Endothelial cell of umbilical vein (primary cell): ENCODE results near the gene SLC25A5. TPM values are rescaled to one million over a fixed set of nuclear protein-coding genes. Genes with fewer than 3 reads are reported as not detected.

Experiments used
- BruUV-seq: library from RNA; stranded (reverse); fragments of 400-500 nt; replicated peaks from 2 replicates; lab custom pipeline; 2021; lab: Mats Ljungman, UMichigan
- CTCF ChIA-PET: fragments of 300-600, 350-600 bp; sonication (Branson Sonifier 250); formaldehyde crosslinking; loops from one replicate; lab custom pipeline; 2021; ENCODE audit warnings: antibody characterized with exemption, inconsistent platforms; lab: Charles Lee
- POLR2A ChIA-PET: fragments of 300-600, 350-600 bp; sonication (Branson Sonifier 250); formaldehyde crosslinking; loops from one replicate; lab custom pipeline; 2021; ENCODE audit warnings: antibody characterized with exemption, inconsistent platforms; lab: Charles Lee
- DNase-seq: peaks from one replicate; pipeline ENCODE4 v3.0.0-alpha.2; 2011; ENCODE audit warnings: low read depth, low spot score
- FAIRE-seq: peaks from 2 replicates; lab custom pipeline; 2011; peaks lifted over from hg19 to GRCh38; lab: Jason Lieb, UNC
- H2AFZ ChIP-seq: 2 replicates; pipeline ENCODE4 v1.6.0; 2012; ENCODE audit warnings: low read depth, low read length, control low read depth, inconsistent platforms
- H3K27ac ChIP-seq: 2 replicates; pipeline ENCODE4 v1.5.1; 2011; ENCODE audit warnings: low read depth, mild to moderate bottlenecking, control low read depth, low read length, moderate library complexity; ENCODE audit not compliant: insufficient read depth
- H3K27me3 ChIP-seq, 2 experiments: 2 replicates each; pipeline versions ENCODE4 v1.6.0 to v1.6.1; 2011; ENCODE audit warnings: low read length in 2 of 2, mixed read lengths in 1 of 2; ENCODE audit not compliant: control insufficient read depth in 2 of 2, insufficient read depth in 2 of 2
- H3K36me3 ChIP-seq, 2 experiments: 2 replicates in 1 of 2; 3 replicates in 1 of 2; pipeline ENCODE4 v1.5.1; 2011; ENCODE audit warnings: low read length in 2 of 2, mild to moderate bottlenecking in 1 of 2, moderate library complexity in 1 of 2; ENCODE audit not compliant: control insufficient read depth in 2 of 2, insufficient read depth in 2 of 2; ENCODE audit errors: extremely low read depth in 1 of 2
- H3K4me1 ChIP-seq: 3 replicates; pipeline ENCODE4 v1.5.1; 2011; ENCODE audit warnings: mild to moderate bottlenecking, low read length; ENCODE audit not compliant: control insufficient read depth, insufficient read depth; ENCODE audit errors: extremely low read depth
- H3K4me2 ChIP-seq: 2 replicates; pipeline ENCODE4 v1.6.1; 2011; ENCODE audit warnings: low read length, control low read depth, mixed read lengths; ENCODE audit not compliant: insufficient read depth
- H3K4me3 ChIP-seq, 3 experiments: fragments of 200-600 bp in 1 of 3; sonication (generic), shearing (Covaris generic) in 1 of 3; replicated peaks in 1 of 3; 2 replicates each; pipeline ENCODE4 v1.5.1; 2011 to 2016; ENCODE audit warnings: control low read depth in 3 of 3, low read length in 3 of 3, mild to moderate bottlenecking in 2 of 3, inconsistent platforms in 1 of 3, low read depth in 1 of 3, moderate library complexity in 1 of 3; ENCODE audit not compliant: insufficient read depth in 1 of 3
- H3K79me2 ChIP-seq: 2 replicates; pipeline ENCODE4 v1.6.0; 2012; ENCODE audit warnings: low read length, inconsistent platforms; ENCODE audit not compliant: control insufficient read depth, insufficient read depth
- H3K9ac ChIP-seq: replicated peaks from 2 replicates; pipeline ENCODE3; 2011; ENCODE audit warnings: low read length, control low read depth; ENCODE audit not compliant: insufficient read depth; ENCODE audit errors: extremely low read depth
- H3K9me1 ChIP-seq: replicated peaks from 3 replicates; pipeline ENCODE4 v1.6.0; 2011; ENCODE audit warnings: mild to moderate bottlenecking, low read length; ENCODE audit not compliant: control insufficient read depth, insufficient read depth; ENCODE audit errors: extremely low read depth
- H3K9me3 ChIP-seq: replicated peaks from 2 replicates; pipeline ENCODE4 v1.5.1; 2012; ENCODE audit warnings: low read length, inconsistent platforms; ENCODE audit not compliant: control insufficient read depth, insufficient read depth
- H4K20me1 ChIP-seq: replicated peaks from 2 replicates; pipeline ENCODE3; 2011; ENCODE audit warnings: mild to moderate bottlenecking, low read length; ENCODE audit not compliant: control insufficient read depth, insufficient read depth; ENCODE audit errors: extremely low read depth
- CTCF ChIP-seq, 2 donors: IDR thresholded peaks; 1 replicate in 1 of 2; 2 replicates in 1 of 2; pipeline ENCODE4 v1.5.1; 2011; ENCODE audit warnings: low read length in 2 of 2, mild to moderate bottlenecking in 2 of 2, moderate library complexity in 2 of 2, control low read depth in 1 of 2, inconsistent platforms in 1 of 2, low read depth in 1 of 2; ENCODE audit not compliant: insufficient read depth in 1 of 2; ENCODE audit errors: extremely low read depth in 1 of 2
- EZH2 ChIP-seq: IDR thresholded peaks from 2 replicates; pipeline ENCODE4 v1.6.1; 2012; ENCODE audit warnings: borderline replicate concordance, low read depth, mild to moderate bottlenecking, moderate library complexity, low read length, inconsistent platforms; ENCODE audit not compliant: severe bottlenecking
- FOS ChIP-seq: IDR thresholded peaks from 2 replicates; pipeline ENCODE4 v1.6.1; 2011; ENCODE audit warnings: mild to moderate bottlenecking, low read length, moderate library complexity, borderline replicate concordance; ENCODE audit not compliant: insufficient read depth
- GATA2 ChIP-seq: IDR thresholded peaks from 2 replicates; pipeline ENCODE4 v1.7.0; 2011; ENCODE audit warnings: low read depth, mild to moderate bottlenecking, moderate library complexity, mixed read lengths, low read length; ENCODE audit not compliant: insufficient read length, insufficient read depth
- JUN ChIP-seq: IDR thresholded peaks from 2 replicates; pipeline ENCODE4 v1.6.1; 2011; ENCODE audit warnings: borderline replicate concordance, low read depth; ENCODE audit not compliant: insufficient read length, insufficient read depth
- MAX ChIP-seq: IDR thresholded peaks from 2 replicates; pipeline ENCODE4 v1.6.1; 2011; ENCODE audit not compliant: insufficient read depth, insufficient read length
- MYC ChIP-seq: IDR thresholded peaks from one replicate; pipeline ENCODE4 v1.6.1; 2011; ENCODE audit warnings: mild to moderate bottlenecking, low read depth, low read length
- POLR2A ChIP-seq: IDR thresholded peaks from 2 replicates; pipeline ENCODE4 v1.6.1; 2012; ENCODE audit warnings: low read depth, mild to moderate bottlenecking, control low read depth, low read length
- POLR2AphosphoS5 ChIP-seq: IDR thresholded peaks from 2 replicates; pipeline ENCODE4 v1.6.1; 2012; ENCODE audit warnings: low read depth, mild to moderate bottlenecking, control low read depth, low read length, moderate library complexity; ENCODE audit not compliant: insufficient read depth
- dilution Hi-C: fragments of 300-500 bp; cut with MboI; formaldehyde crosslinking; loops from one replicate; pipeline ENCODE4 v1.15.0; 2019; ENCODE audit warnings: low sequenced_read_pairs; ENCODE audit not compliant: extremely low pct_ligation_motif_present
- intact Hi-C: fragments of 100-400 bp; cut with micrococcal nuclease; formaldehyde crosslinking; loops from one replicate; pipeline ENCODE4 v1.10.0; 2022
- polyA plus RNA-seq, 4 experiments: library from polyadenylated mRNA; depleted of rRNA in 3 of 4; stranded (reverse) in 3 of 4; unstranded in 1 of 4; fragments of >200 nt; gene quantifications; 2 replicates each; pipeline versions ENCODE4 v1.2.1 to v1.2.3, GENCODE V29; 2011 to 2012; ENCODE audit warnings: missing spikeins in 1 of 4
- total RNA-seq: library from RNA; stranded (reverse); gene quantifications from 2 replicates; pipeline ENCODE4 v1.2.3, GENCODE V29; 2021

Gene SLC25A5
- total and polyA plus RNA-seq, 2 donors (not counting 3 experiments of a cell fraction or from before 2014, with no cell fraction given), result 379 to 651 TPM

- Histone ChIP-seq H2AFZ (no peak overlapping the region), H3K27me3 (no peaks in the 10 kb centered on the region), H3K4me2 (no peak overlapping the region), H3K27ac (no peak overlapping the region), H3K9ac (no peak overlapping the region), H3K9me1 (no peaks in the 10 kb centered on the region), H3K9me3 (no peaks in the 10 kb centered on the region), H3K4me1 (peaks cover 14% of the 10 kb centered on the region), H3K79me2 (no peaks in the 10 kb centered on the region), H3K4me3 (no peak overlapping the region), H3K36me3 (no peaks in the 10 kb centered on the region), H4K20me1 (no peaks in the 10 kb centered on the region)
- BruUV-seq, result no TSS peak
- TF ChIP-seq FOS, result no peak
- no peak for TF ChIP-seq GATA2
- no peak for TF ChIP-seq JUN
- TF ChIP-seq EZH2, result no peak
- no peak for TF ChIP-seq MAX
- no peak for TF ChIP-seq POLR2A
- no peak for TF ChIP-seq MYC
- TF ChIP-seq POLR2AphosphoS5, result no peak
- TF ChIP-seq CTCF (IDR thresholded peaks at IDR 0.05; ENCODE audit: extremely low read depth in 1 of 2, insufficient read depth in 1 of 2, low read depth in 1 of 2, low read length in 2 of 2), result no peak
- dilution Hi-C loops, result no loop called here
- DNase-seq, result no peak
- ChIA-PET CTCF (interaction anchor here (0.7 to 2.0 kb wide), 3 partner anchors 12 to 232 kb away, joined by 4 to 6 read pairs (median 4); no protein-coding TSS in a partner anchor), POLR2A (no interaction called here)
- intact Hi-C loops, result no loop called here
- no peak for FAIRE-seq
Observed at GRCh38 chrX:119507206-119507605, 39.0 kb downstream of the SLC25A5 start.
